Measurements from ENCODE around the gene SYNPO.

The SYNPO gene

DNA sequence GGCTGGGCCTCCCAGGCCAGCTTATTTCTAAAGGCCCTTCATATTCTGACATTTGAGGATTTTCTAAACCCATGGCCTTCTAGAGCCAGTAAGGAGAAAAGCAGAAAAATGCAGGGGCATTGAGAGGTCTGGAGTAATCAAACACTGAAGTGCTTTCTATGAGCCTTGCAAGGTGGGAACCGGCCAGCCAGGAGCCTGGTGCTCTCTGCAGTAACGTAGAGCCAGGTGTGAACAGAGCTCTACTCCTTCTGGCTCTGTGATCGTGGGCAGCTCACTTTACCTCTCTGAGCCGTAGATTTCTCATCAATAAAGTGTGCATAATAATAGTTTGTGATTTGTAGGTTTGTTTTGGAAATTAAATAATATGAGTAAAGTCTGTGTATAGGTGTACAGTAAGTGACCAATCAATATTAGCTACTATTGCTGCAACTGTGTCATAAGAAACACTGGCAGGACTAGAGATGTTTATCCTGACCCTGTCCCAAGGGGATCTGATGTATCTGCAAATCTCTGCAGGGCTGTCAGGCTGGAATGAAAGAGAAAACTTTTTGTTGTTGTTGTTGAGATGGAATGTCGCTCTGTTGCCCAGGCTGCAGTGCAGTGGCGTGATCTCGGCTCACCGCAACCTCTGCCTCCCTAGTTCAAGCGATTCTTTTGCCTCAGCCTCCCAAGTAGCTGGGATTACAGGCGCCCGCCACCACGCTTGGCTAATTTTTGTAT is 2.7 kb downstream of the SYNPO start:
- DNase-seq, result no peak

DNA sequence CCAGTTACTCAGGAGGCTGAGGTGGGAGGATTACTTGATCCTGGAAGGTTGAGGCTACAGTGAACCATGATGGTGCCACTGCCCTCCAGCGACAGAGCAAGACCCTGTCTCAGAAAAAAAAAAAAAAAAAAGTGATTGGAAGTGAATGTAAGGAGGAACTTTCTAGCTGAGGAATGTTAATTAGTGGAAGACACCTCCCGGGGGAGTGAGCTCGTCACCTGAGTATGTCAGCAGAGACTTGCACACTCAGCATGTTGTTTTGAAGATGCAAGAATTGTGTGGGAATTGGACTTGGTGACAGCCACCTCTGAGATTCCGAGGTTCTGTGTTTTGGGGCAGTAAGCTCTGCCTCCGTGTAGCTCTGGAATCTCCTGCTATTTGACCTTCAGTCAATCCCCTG is 3.6 kb downstream of the SYNPO start:
- DNase-seq, result no peak

DNA sequence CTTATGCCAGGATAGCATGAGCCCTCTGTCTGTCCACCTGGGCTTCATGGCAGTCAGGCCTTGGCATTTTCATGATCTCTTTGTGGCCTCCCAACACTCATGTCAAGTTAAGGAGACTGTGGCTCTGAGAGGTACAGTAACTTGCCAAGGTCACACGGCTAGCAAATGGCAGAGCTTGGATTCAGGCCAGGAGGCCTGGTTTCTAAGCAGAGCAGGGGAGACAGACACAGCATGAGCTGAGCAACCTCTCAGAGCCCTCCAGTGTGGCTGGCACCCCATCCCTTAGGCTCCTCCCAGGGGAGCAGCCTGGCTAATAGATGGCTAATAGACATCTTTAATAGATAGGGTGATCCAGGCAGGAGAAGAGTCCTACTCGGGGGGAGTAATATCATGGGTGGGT is 4.1 kb downstream of the SYNPO start:
- no peak for DNase-seq

DNA sequence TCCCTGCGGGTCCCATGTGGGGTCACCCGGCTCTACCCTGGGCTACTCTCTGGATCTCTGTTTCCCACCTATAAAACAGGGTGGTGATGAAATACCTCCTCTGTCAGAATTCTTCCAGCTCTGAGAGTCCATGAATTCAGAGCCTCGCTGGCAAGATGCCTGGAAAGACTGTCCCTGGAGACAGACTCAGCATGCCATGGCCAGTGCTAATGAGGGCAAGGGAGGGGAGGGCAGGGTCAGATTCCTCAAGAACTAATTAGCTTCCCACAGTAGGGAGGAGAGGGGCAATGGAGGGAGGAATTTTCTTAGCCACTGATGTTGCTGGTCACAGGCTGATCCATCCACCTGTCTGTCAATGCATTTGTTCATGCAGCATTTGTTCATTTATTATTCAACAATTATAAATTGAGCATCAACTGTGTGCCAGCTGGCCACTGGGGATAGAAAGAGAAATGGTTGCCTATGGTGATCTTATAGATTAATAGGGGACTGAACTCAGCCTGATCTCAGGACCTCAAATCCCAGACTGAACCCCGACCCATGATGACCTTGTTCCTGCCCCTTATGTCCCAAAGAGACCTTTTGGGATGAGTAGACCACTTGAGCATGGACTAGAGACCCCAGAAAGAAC is 4.7 kb downstream of the SYNPO start:
- no peak for DNase-seq

DNA sequence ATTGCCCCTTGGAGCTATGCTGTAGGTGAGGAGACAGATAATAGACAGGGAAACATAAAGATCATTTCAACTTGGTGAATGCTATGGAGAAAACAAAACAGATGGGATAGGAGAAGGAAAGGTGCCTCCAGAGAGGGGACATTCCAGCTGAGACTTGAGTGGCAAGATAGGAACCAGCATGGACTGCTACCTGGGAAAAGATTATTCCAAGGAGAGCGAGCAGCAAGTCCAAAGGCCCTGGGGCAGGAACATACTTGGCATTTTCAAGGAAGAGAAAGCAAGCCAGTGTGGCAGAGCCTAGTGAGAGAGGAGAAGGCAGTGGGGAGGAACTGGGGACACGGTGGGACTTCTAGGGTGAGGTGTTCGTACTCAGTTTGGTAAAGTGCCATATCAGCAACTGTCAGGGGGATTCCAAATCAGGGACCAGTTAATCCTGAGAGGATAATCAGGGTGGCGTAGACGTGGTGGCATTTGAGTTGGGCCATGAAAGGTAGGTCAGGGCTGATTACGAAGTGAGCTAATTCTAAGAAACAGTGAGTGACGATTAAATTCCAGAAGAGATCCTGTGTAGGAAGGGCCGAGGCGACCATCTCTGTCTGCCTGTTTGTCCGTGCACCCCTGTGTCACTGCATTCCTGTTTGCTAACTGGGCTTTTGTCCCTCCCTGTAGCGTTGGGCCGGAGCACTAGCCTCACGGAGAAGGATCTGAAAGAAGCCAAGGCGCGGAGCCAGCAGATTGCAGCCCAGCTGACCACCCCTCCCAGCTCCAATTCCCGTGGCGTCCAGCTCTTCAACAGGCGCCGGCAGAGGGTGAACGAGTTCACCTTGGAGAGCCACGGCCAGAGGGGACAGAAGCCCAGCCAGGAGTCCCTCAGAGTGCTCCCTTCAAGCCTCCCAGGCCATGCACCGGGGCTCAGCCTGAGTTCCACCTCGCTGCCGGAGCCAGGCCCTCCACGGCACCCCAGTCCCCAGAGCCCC is 7.1 kb downstream of the SYNPO start:
- no peak for DNase-seq

DNA sequence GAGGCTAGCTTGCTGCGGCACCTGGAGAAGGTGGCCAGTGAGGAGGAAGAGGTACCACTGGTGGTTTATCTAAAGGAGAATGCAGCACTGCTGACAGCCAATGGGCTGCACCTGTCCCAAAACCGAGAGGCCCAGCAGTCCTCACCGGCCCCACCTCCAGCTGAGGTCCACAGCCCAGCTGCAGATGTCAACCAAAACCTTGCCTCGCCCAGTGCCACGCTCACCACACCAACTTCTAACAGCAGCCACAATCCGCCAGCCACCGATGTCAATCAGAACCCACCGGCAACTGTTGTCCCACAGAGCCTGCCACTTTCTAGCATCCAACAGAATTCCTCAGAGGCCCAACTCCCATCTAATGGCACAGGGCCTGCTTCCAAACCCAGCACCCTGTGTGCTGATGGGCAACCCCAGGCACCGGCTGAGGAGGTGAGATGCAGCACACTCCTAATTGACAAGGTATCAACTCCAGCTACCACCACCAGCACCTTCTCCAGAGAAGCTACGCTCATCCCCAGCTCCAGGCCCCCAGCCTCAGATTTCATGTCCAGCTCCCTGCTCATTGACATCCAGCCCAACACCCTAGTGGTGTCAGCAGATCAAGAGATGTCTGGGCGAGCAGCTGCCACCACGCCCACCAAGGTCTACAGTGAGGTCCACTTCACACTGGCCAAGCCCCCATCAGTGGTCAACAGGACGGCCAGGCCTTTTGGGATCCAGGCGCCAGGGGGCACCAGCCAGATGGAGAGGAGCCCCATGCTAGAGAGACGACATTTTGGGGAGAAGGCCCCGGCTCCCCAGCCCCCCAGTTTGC is 8.0 kb downstream of the SYNPO start:
- no peak for DNase-seq

DNA sequence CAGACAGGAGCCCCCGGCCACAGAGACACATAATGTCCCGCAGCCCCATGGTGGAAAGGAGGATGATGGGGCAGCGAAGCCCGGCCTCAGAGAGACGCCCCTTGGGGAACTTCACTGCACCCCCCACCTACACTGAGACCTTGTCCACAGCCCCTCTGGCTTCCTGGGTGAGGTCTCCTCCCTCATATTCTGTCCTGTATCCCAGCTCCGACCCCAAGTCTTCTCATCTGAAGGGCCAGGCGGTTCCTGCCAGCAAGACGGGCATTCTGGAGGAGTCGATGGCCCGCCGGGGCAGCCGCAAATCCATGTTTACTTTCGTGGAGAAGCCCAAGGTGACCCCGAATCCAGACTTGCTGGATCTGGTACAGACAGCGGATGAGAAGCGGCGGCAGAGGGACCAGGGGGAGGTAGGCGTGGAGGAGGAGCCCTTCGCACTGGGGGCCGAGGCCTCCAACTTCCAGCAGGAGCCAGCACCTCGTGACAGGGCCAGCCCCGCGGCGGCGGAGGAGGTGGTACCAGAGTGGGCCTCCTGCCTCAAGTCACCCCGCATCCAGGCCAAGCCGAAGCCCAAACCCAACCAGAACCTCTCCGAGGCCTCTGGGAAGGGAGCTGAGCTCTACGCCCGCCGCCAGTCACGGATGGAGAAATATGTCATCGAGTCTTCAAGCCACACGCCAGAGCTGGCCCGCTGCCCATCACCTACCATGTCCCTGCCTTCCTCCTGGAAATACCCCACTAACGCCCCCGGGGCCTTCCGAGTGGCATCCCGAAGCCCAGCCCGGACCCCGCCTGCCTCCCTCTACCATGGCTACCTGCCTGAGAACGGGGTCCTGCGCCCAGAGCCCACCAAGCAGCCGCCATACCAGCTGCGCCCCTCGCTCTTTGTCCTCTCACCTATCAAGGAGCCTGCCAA is 8.9 kb downstream of the SYNPO start:
- no peak for DNase-seq

DNA sequence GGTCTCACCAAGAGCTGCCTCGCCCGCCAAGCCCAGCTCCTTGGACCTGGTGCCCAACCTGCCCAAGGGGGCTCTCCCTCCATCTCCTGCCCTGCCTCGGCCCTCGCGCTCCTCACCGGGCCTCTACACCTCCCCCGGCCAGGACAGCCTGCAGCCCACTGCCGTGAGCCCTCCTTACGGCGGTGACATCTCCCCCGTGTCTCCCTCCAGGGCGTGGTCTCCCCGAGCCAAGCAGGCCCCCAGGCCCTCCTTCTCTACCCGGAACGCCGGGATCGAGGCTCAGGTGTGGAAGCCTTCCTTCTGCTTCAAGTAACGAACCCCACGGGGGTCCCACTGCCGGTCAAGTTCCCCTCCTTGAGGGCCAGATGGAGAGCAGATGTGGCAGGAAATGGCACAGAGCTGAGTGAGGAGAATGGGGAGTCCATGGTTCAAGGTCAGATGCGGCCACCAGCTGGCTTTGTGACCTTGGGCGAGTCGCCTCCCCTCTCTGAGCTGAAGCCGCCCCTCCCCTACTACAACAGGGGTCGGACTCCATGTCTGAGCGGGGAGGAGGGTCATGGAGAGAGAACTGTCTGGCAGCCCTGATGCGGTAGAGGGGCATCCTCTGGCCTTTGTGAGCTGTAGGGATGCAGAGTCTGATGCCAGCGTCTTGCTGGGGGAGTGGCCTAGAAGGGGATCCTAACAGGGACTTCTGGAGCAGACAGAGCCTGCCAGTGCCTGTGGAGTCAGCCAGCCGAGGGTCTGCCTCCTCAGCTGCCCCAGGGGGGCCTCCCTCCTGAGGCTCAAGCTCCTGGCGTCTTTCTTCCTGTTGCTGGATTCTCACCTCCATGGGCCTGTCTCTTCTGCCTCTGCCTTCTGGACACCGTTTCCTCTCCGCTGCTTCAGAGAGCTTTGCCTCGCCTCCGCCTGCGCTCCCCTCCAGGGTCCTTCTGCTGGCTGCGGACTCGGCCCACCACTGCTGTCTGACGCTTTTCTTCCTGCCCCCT is 9.9 kb downstream of the SYNPO start:
- no peak for DNase-seq

DNA sequence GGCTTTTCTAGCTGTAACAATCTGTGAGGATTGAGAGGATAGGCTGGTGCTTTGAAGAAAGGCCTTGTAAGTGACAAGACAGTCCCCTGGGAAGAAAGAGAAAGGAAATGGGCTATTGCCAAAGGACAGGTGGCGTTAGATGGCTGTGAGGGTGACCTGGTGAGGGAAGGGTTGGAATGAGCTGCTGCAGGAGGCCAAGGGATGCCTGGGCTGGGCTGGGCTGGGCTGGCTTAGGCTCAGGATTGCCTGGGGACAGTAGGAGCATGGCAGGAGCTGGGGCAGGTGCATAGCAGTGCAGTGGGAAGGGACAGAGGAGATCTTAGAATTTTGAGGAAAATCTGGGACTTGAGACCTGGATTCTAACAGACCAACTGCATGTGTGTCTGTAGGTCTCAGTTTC is 10.9 kb downstream of the SYNPO start:
- DNase-seq, result no peak

DNA sequence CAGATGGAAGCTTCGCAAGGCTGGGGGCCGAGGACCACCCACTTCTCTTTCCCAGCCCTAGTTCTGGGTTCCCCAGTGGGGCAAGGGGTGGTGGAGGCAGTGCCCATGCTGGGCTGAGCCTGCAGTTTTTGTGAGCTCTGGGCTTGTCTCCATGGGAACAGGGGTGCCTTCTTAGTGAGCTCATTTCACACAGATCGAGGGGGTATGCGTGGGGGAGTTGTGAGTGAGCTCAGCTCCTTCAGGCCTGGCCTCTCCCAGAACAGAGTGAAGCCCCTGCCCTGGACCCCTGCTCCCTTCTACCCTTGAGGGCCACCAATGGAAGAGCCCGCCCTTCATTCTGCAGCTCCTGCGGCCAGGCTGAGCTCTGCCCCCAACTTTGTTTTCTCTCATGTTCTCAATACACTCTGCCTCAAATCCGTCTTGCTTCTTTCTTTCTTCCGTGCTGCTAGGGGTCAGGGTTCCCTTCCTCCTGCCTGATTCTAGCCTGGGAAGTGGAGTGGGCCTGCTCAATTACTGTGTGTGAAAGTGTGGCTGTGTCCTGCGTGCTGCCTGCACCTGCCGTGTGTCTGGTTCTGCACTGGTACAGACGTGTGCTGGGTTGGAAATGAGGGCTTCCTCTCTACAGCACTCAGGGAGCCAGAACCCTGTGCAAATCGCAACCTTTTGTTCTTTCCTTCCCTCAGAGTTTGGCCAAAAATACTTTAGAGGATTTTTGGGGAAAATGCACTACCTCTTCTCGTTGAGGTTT is 11.6 kb downstream of the SYNPO start:
- no peak for DNase-seq

DNA sequence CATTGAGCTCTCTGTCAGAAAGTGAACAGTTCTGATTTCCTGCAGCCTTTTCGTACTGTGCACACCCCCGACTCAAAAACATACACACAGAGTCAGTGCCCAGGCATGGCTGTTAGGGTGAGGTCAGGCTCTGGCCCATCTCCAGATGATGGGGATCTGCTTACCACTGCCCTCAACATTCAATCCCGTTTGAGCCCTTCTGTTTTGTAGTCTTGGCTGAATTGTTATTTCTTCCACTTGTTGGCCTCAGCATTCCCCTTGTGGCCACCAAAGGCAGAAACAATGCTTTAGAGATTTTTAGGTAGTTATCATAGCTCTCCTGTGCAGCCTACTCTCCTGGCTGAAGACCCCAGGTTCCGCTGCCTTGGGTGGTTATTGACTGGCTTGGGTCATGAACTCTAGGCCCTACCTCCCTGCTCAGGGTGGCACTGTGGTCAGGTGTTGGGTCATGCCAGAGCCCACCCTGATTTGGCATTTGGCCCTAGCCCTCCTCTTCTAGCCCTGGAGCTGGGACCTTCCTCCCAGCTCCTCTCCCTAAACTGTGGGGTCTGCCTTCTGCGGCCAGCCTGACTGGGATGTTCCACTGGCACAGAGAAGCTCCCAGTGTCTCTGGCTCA is 12.8 kb downstream of the SYNPO start:
- no peak for DNase-seq

DNA sequence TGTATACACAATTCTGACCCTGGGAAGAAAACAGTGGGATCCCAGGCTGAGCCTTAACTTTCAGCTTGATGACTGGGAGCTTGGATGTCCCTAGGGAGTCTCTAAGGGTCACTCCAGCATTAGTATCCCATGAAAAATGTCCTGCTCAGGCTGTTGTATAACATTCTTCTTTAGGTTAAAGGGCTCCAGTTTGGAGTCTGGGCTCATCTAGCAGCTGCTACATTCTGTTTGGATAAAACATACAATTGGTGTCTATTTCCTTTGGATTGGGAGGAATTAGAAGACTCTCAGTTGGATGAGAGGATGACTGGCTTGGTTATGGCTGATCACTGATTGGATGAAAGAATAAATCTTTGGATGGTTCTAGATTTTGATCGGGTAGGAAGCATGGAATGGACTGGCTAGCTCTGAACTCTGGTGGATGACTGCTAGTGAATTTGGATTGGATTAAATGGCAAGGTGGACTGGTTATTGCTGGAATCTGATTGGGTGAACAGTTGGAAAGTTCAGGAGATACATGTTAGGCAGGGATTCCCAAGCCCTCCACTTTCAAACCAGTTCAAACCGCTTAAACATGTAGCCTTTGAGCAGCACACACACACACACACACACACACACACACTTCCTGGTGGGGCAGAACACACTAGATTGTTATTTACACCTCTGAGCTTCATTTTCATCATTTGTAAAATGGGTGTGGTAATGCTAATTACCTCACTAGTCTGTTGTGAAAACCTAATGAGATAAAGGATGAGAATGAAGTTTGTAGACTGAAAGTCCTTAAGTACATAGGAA is 13.5 kb downstream of the SYNPO start:
- DNase-seq, result no peak

DNA sequence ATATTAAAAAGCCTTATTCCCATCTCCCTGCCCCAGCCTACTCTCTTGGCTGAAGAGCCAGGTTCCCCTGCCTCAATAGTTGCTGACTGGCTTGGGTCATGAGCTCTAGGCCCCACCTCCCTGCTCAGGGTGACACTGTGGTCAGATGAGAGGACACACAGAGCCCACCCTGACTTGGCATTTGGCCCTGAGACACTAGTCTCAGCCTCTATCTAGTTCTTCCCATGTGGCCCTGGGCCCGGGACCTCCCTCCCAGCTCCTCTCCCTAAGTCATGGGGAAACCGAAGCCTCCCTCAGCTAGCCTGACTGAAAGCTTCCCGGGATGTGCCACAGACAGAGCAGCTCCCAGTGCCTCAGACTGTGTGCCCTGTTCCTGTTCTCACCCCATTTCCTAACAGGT is 14.8 kb downstream of the SYNPO start:
- DNase-seq, result no peak

DNA sequence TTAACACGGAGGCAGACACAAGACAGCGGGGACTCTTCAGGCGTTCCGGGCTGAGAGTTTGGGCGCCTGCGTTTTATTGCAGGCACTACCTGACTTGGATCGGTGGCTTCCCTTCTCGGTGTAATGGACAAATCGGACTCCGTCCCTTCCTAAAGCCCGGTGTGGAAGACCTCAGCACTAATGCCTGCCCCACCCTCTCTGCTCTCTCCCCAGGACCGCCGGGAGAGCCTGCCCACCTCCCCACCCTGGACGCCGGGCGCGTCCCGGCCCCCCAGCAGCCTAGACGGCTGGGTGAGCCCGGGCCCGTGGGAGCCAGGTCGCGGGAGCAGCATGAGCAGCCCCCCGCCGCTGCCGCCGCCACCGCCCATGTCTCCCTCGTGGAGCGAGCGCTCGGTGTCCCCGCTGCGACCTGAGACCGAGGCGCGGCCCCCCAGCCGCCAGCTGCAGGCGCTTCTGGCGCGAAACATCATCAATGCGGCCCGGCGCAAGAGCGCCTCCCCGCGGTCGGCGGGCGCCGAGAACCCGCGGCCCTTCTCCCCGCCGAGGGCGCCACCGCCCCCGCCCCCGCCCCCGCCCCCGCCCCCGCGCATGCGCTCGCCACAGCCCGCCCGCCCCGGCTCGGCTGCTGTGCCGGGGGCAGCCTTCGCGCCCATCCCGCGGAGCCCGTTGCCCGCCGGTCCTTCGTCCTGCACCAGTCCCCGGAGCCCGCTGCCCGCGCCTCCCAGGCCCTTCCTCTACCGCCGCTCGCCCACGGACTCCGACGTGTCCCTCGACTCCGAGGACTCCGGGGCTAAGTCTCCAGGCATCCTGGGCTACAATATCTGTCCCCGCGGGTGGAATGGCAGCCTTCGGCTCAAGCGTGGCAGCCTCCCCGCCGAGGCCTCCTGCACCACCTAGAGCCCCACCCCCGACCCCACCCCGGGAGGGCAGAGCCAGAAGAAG is 16.0 kb downstream of the SYNPO start:
- peak; percentile 44 to 61 for DNase-seq

DNA sequence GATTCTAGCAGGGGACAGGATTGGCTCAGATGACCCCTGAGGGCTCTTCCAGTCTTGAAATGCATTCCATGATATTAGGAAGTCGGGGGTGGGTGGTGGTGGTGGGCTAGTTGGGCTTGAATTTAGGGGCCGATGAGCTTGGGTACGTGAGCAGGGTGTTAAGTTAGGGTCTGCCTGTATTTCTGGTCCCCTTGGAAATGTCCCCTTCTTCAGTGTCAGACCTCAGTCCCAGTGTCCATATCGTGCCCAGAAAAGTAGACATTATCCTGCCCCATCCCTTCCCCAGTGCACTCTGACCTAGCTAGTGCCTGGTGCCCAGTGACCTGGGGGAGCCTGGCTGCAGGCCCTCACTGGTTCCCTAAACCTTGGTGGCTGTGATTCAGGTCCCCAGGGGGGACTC is 17.7 kb downstream of the SYNPO start:
- DNase-seq, result no peak

DNA sequence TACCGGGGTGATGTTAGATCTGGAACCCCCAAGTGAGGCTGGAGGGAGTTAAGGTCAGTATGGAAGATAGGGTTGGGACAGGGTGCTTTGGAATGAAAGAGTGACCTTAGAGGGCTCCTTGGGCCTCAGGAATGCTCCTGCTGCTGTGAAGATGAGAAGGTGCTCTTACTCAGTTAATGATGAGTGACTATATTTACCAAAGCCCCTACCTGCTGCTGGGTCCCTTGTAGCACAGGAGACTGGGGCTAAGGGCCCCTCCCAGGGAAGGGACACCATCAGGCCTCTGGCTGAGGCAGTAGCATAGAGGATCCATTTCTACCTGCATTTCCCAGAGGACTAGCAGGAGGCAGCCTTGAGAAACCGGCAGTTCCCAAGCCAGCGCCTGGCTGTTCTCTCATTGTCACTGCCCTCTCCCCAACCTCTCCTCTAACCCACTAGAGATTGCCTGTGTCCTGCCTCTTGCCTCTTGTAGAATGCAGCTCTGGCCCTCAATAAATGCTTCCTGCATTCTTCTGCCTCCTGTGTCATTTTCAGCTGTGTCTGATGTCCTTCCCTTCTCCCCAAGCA is 18.3 kb downstream of the SYNPO start:
- DNase-seq, result no peak

Data from NCI-H2081 (cell line).